GM12878 (cell line): Measurements from ENCODE around the gene BCKDHA. TPM values are rescaled to one million over a fixed set of nuclear protein-coding genes. Genes with fewer than 3 reads are reported as not detected.

ENCODE experiments used
- ATAC-seq: fragments of 200-7000 bp; cut with Tn5 transposase; 3 replicates; pipeline ENCODE4 v1.9.1; 2020; ENCODE audit warnings: mild to moderate bottlenecking, moderate library complexity
- BruUV-seq: library from RNA; stranded (reverse); fragments of 400-500 nt; replicated peaks from 2 replicates; lab custom pipeline; 2021; lab: Mats Ljungman, UMichigan
- CTCF ChIA-PET: fragments of 300-600 bp; sonication (Branson Sonifier 250); formaldehyde crosslinking; extraction: SDS; loops from one replicate; lab custom pipeline; 2021; ENCODE audit warnings: inconsistent platforms; lab: Yijun Ruan, JAX
- POLR2A ChIA-PET: fragments of 350-600 bp; formaldehyde crosslinking; extraction: SDS; loops from one replicate; lab custom pipeline; 2021; ENCODE audit warnings: inconsistent platforms; lab: Charles Lee
- RAD21 ChIA-PET: fragments of 300-600 bp; sonication (Branson Sonifier 250); formaldehyde crosslinking; loops from one replicate; lab custom pipeline; 2023; ENCODE audit warnings: antibody characterized with exemption; ENCODE audit not compliant: unreplicated experiment; lab: Charles Lee
- SMC1A ChIA-PET: fragments of 300-600 bp; sonication (Branson Sonifier 250); formaldehyde crosslinking; loops from one replicate; lab custom pipeline; 2023; ENCODE audit not compliant: unreplicated experiment, uncharacterized antibody; lab: Charles Lee
- DNase-seq: peaks from one replicate; pipeline ENCODE4 v3.0.0-alpha.2; 2011; ENCODE audit warnings: low read depth, low spot score
- FAIRE-seq: peaks from 3 replicates; lab custom pipeline; 2011; peaks lifted over from hg19 to GRCh38; lab: Jason Lieb, UNC
- H2AFZ ChIP-seq: 2 replicates; pipeline ENCODE4 v1.6.0; 2011; ENCODE audit warnings: low read depth, low read length, control low read depth; ENCODE audit not compliant: control insufficient read depth
- H3K27ac ChIP-seq: 2 replicates; pipeline ENCODE4 v1.5.1; 2011; ENCODE audit warnings: control low read depth; ENCODE audit not compliant: control insufficient read depth, insufficient read depth
- H3K27me3 ChIP-seq, 2 experiments: replicated peaks in 1 of 2; 2 replicates each; pipeline versions ENCODE4 v1.6.0 to v1.6.1; 2011; ENCODE audit warnings: low read length in 1 of 2; ENCODE audit not compliant: control insufficient read depth in 2 of 2, insufficient read depth in 2 of 2
- H3K36me3 ChIP-seq, 2 experiments: 2 replicates each; pipeline ENCODE4 v1.5.1; 2011; ENCODE audit warnings: low read length in 1 of 2; ENCODE audit not compliant: control insufficient read depth in 2 of 2, insufficient read depth in 2 of 2
- H3K4me1 ChIP-seq: 2 replicates; pipeline ENCODE4 v1.6.1; 2011; ENCODE audit warnings: mild to moderate bottlenecking, low read length, moderate library complexity, mixed read lengths; ENCODE audit not compliant: control insufficient read depth, insufficient read depth
- H3K4me2 ChIP-seq: 2 replicates; pipeline ENCODE4 v1.6.0; 2011; ENCODE audit warnings: control low read depth; ENCODE audit not compliant: control insufficient read depth, insufficient read depth
- H3K4me3 ChIP-seq: fragments of 200-600 bp; sonication (generic); 2 replicates; pipeline ENCODE4 v1.5.1; 2016
- H3K79me2 ChIP-seq: 2 replicates; pipeline ENCODE4 v1.6.0; 2011; ENCODE audit warnings: low read length; ENCODE audit not compliant: control insufficient read depth, insufficient read depth
- H3K9ac ChIP-seq: 2 replicates; pipeline ENCODE4 v1.8.0; 2011; ENCODE audit warnings: low read length, control low read depth, mixed read lengths; ENCODE audit not compliant: control insufficient read depth, insufficient read depth
- H3K9me3 ChIP-seq: replicated peaks from 3 replicates; pipeline ENCODE4 v1.5.1; 2011; ENCODE audit warnings: mild to moderate bottlenecking, low read length; ENCODE audit not compliant: control insufficient read depth, insufficient read depth
- H4K20me1 ChIP-seq: 2 replicates; pipeline ENCODE4 v1.6.0; 2011; ENCODE audit not compliant: control insufficient read depth, insufficient read depth
- CBX5 ChIP-seq: sonication (generic); IDR thresholded peaks from 2 replicates; pipeline ENCODE4 v1.6.1; 2016; ENCODE audit warnings: low read depth, moderate library complexity, mild to moderate bottlenecking, inconsistent platforms
- CHD2 ChIP-seq: IDR thresholded peaks from 2 replicates; pipeline ENCODE4 v1.6.1; 2011; ENCODE audit warnings: low read depth, low read length, improper control_type of control experiment, borderline replicate concordance
- DPF2 ChIP-seq: fragments of 450-650 bp; IDR thresholded peaks from 2 replicates; pipeline ENCODE4 v1.6.1; 2017; ENCODE audit warnings: mild to moderate bottlenecking
- EP300 ChIP-seq, 2 experiments: fragments of 150-350 bp in 1 of 2; IDR thresholded peaks; 2 replicates each; pipeline ENCODE4 v1.6.1; 2011 to 2012; ENCODE audit warnings: low read depth in 2 of 2, low read length in 2 of 2, borderline replicate concordance in 1 of 2, improper control_type of control experiment in 1 of 2, inconsistent platforms in 1 of 2; ENCODE audit not compliant: control insufficient read depth in 1 of 2
- EZH2 ChIP-seq: IDR thresholded peaks from 2 replicates; pipeline ENCODE4 v1.6.1; 2012; ENCODE audit warnings: low read depth, mild to moderate bottlenecking, control low read depth, inconsistent platforms, low read length, borderline replicate concordance; ENCODE audit not compliant: control insufficient read depth
- MTA2 ChIP-seq: fragments of 450-650 bp; IDR thresholded peaks from 2 replicates; pipeline ENCODE4 v1.6.1; 2016; ENCODE audit warnings: low read depth, mild to moderate bottlenecking, moderate library complexity
- MXI1 ChIP-seq: fragments of 150-350 bp; IDR thresholded peaks from 2 replicates; pipeline ENCODE4 v1.6.1; 2011; ENCODE audit warnings: low read depth, mild to moderate bottlenecking, inconsistent platforms, low read length, improper control_type of control experiment
- MYC ChIP-seq: IDR thresholded peaks from 2 replicates; pipeline ENCODE4 v1.6.1; 2011; ENCODE audit warnings: mild to moderate bottlenecking, low read length, moderate library complexity, inconsistent platforms; ENCODE audit not compliant: insufficient read depth, insufficient replicate concordance, insufficient read length, severe bottlenecking
- NFYB ChIP-seq: IDR thresholded peaks from 2 replicates; pipeline ENCODE4 v1.6.1; 2011; ENCODE audit warnings: low read depth, mild to moderate bottlenecking, low read length, improper control_type of control experiment, moderate library complexity; ENCODE audit not compliant: insufficient read depth
- NRF1 ChIP-seq: conservative IDR thresholded peaks from 2 replicates; pipeline ENCODE4 v1.6.1; 2011; ENCODE audit warnings: mild to moderate bottlenecking, low read depth, low read length, improper control_type of control experiment
- PAX8 ChIP-seq: fragments of 450-650 bp; IDR thresholded peaks from 2 replicates; pipeline ENCODE4 v1.6.1; 2017; ENCODE audit warnings: mild to moderate bottlenecking, moderate library complexity
- PML ChIP-seq: IDR thresholded peaks from 2 replicates; pipeline ENCODE4 v1.6.1; 2012; ENCODE audit warnings: low read length, inconsistent platforms
- RAD51 ChIP-seq: fragments of 450-650 bp; IDR thresholded peaks from 2 replicates; pipeline ENCODE4 v1.6.1; 2016; ENCODE audit warnings: moderate library complexity, mild to moderate bottlenecking, inconsistent platforms
- RCOR1 ChIP-seq: conservative IDR thresholded peaks from 2 replicates; pipeline ENCODE4 v1.6.1; 2012; ENCODE audit warnings: low read depth, low read length, improper control_type of control experiment
- SMARCA5 ChIP-seq: fragments of 450-650 bp; IDR thresholded peaks from 2 replicates; pipeline ENCODE4 v1.6.1; 2017; ENCODE audit warnings: mild to moderate bottlenecking
- TAF1 ChIP-seq: IDR thresholded peaks from 2 replicates; pipeline ENCODE4 v1.6.1; 2011; ENCODE audit warnings: mild to moderate bottlenecking, low read depth, low read length, borderline replicate concordance
- TCF12 ChIP-seq: IDR thresholded peaks from 2 replicates; pipeline ENCODE4 v1.6.1; 2011; ENCODE audit warnings: low read depth, mild to moderate bottlenecking, low read length
- WGBS: methylation state at CpG from one replicate; pipeline ENCODE4 v1.1.6; 2016; ENCODE audit warnings: low lambda C conversion rate; ENCODE audit not compliant: insufficient replicate concordance, insufficient coverage; ENCODE audit errors: missing lambda C conversion rate; 5-methylcytosine and 5-hydroxymethylcytosine counted together
- in situ Hi-C: fragments of 300-500 bp; cut with MboI; formaldehyde crosslinking; loops from 9 replicates; pipeline ENCODE4 v1.14.3; 2018; ENCODE audit warnings: mixed read lengths
- intact Hi-C: fragments of 100-400 bp; cut with micrococcal nuclease; formaldehyde crosslinking; loops from one replicate; pipeline ENCODE4 v1.14.2; 2022; ENCODE audit not compliant: unreplicated experiment
- polyA plus RNA-seq, 11 experiments: library from polyadenylated mRNA; depleted of rRNA in 4 of 11; unstranded in 6 of 11; stranded (reverse) in 5 of 11; fragments of >200 nt; fragmentation: Nextera tagmentation in 4 of 11; fragmentation: Illumina TruSeq in 1 of 11; extraction: Ambion mirVana in 4 of 11; extraction: Trizol in 1 of 11; gene quantifications; 1 replicate in 1 of 11; 2 replicates in 10 of 11; pipeline versions ENCODE4 v1.2.1 to v1.2.3, GENCODE V29; 2011 to 2016; ENCODE audit warnings: inconsistent platforms in 2 of 11, missing spikeins in 2 of 11, low read depth in 1 of 11
- total RNA-seq, 4 experiments: library from RNA; depleted of rRNA in 3 of 4; stranded (reverse); fragments of >200 nt in 3 of 4; fragmentation: Illumina TruSeq in 1 of 4; extraction: Trizol in 1 of 4; gene quantifications; 2 replicates each; pipeline versions ENCODE4 v1.2.1 to v1.2.3, GENCODE V29; 2013 to 2021
- TF ChIP-seq, protein P1 (sequence below): fragments of 450-650 bp; IDR thresholded peaks from 2 replicates; pipeline ENCODE4 v1.6.1; 2014; ENCODE audit warnings: mild to moderate bottlenecking
- TF ChIP-seq, protein P2 (sequence below): IDR thresholded peaks from 2 replicates; pipeline ENCODE4 v1.6.1; 2011; ENCODE audit warnings: borderline replicate concordance, low read depth, mild to moderate bottlenecking, moderate library complexity, mixed read lengths, low read length; ENCODE audit not compliant: insufficient read depth; ENCODE audit errors: extremely low read length
- TF ChIP-seq, protein P3 (sequence below): fragments of 450-650 bp; IDR thresholded peaks from 2 replicates; pipeline ENCODE4 v1.6.1; 2017; ENCODE audit warnings: antibody characterized with exemption, mild to moderate bottlenecking, moderate library complexity

BCKDHA gene
- total and polyA plus RNA-seq, 10 of the 15 experiments (the other 5 are each of a cell fraction or from before 2014, with no cell fraction given): 9.9 to 107 (median 46.4) TPM

DNA sequence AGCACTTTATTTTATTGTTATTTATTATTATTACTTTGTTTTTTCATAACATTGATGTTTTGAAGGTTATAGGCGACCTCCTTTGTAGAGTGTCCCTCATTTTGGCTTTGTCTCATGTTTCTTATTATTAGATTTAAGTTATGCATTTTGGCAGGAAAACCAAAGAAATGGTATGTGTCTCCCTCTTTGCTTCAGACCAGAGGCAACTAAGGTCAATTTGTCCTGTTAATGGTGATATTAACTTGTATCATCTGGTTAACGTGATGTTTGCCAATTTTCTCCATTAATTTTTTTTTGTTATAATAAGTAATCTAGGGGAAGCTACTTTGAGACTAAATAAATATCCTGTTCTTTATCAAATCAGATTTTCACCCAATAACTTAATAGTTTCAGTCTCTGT, 25.1 kb upstream of the BCKDHA start:
- H3K4me1 ChIP-seq: peaks cover 15% of the 10 kb centered on the region
- ChIA-PET RAD21 (interaction anchor here (1.0 kb wide), 1 partner anchor 9 kb away, joined by 3 read pairs; the partner anchor contains the start of gene B9D2), CTCF (no interaction called here), POLR2A (interaction anchor here (0.7 to 1.3 kb wide), 2 partner anchors 9 to 21 kb away, joined by 3 to 6 read pairs; partner anchors contain the start of gene B9D2), SMC1A (interaction anchor here (0.6 to 1.2 kb wide), 2 partner anchors 20 to 25 kb away, joined by 3 read pairs; no protein-coding TSS in a partner anchor)
- in situ Hi-C loops (no loop called here), intact Hi-C loops (no loop called here)
- WGBS: 96% methylated on average over 2 of the region's 2 CpGs
- DNase-seq (no peak), ATAC-seq (no peak), FAIRE-seq (no peak)
- no peaks in the 10 kb centered on the region for H3K27me3 ChIP-seq
- H3K9me3 ChIP-seq: no peaks in the 10 kb centered on the region
- H4K20me1 ChIP-seq: no peaks in the 10 kb centered on the region
- no peak overlapping the region for H3K9ac ChIP-seq
- no TSS peak for BruUV-seq
- TF ChIP-seq, protein P1, sequence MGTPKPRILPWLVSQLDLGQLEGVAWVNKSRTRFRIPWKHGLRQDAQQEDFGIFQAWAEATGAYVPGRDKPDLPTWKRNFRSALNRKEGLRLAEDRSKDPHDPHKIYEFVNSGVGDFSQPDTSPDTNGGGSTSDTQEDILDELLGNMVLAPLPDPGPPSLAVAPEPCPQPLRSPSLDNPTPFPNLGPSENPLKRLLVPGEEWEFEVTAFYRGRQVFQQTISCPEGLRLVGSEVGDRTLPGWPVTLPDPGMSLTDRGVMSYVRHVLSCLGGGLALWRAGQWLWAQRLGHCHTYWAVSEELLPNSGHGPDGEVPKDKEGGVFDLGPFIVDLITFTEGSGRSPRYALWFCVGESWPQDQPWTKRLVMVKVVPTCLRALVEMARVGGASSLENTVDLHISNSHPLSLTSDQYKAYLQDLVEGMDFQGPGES: no peak
- TF ChIP-seq, protein P2, sequence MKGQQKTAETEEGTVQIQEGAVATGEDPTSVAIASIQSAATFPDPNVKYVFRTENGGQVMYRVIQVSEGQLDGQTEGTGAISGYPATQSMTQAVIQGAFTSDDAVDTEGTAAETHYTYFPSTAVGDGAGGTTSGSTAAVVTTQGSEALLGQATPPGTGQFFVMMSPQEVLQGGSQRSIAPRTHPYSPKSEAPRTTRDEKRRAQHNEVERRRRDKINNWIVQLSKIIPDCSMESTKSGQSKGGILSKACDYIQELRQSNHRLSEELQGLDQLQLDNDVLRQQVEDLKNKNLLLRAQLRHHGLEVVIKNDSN: no peak
- no peak for TF ChIP-seq TCF12
- TF ChIP-seq DPF2: no peak
- no peak for TF ChIP-seq EP300 (IDR thresholded peaks at IDR 0.05; ENCODE audit: borderline replicate concordance in 1 of 2, control insufficient read depth in 1 of 2, low read depth in 2 of 2, low read length in 2 of 2)
- TF ChIP-seq EZH2: no peak
- no peak for TF ChIP-seq TAF1
- no peak for TF ChIP-seq CHD2
- no peak for TF ChIP-seq SMARCA5
- TF ChIP-seq NFYB: no peak
- no peak for TF ChIP-seq PML
- TF ChIP-seq RAD51: no peak
- no peak for TF ChIP-seq MXI1
- no peak for TF ChIP-seq CBX5
- no peak for TF ChIP-seq NRF1
- TF ChIP-seq RCOR1: no peak
- TF ChIP-seq MTA2: no peak
- TF ChIP-seq, protein P3, sequence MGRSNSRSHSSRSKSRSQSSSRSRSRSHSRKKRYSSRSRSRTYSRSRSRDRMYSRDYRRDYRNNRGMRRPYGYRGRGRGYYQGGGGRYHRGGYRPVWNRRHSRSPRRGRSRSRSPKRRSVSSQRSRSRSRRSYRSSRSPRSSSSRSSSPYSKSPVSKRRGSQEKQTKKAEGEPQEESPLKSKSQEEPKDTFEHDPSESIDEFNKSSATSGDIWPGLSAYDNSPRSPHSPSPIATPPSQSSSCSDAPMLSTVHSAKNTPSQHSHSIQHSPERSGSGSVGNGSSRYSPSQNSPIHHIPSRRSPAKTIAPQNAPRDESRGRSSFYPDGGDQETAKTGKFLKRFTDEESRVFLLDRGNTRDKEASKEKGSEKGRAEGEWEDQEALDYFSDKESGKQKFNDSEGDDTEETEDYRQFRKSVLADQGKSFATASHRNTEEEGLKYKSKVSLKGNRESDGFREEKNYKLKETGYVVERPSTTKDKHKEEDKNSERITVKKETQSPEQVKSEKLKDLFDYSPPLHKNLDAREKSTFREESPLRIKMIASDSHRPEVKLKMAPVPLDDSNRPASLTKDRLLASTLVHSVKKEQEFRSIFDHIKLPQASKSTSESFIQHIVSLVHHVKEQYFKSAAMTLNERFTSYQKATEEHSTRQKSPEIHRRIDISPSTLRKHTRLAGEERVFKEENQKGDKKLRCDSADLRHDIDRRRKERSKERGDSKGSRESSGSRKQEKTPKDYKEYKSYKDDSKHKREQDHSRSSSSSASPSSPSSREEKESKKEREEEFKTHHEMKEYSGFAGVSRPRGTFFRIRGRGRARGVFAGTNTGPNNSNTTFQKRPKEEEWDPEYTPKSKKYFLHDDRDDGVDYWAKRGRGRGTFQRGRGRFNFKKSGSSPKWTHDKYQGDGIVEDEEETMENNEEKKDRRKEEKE: no peak
- TF ChIP-seq PAX8: no peak
- TF ChIP-seq MYC: no peak
- H3K36me3 ChIP-seq: no peaks in the 10 kb centered on the region
- H3K79me2 ChIP-seq: peaks cover 5% of the 10 kb centered on the region; the same call in 1 of the 2 replicates
- H3K27ac ChIP-seq: no peak overlapping the region
- no peak overlapping the region for H3K4me3 ChIP-seq
- H2AFZ ChIP-seq: no peak overlapping the region
- no peak overlapping the region for H3K4me2 ChIP-seq
